NT2/D1 (cell line): Measurements from ENCODE around the gene GIMAP1.

ENCODE experiments used
- DNase-seq: peaks from one replicate; pipeline ENCODE4 v3.0.0-alpha.2; 2011; ENCODE audit warnings: low read depth, low spot score
- H3K27me3 ChIP-seq: 2 replicates; pipeline ENCODE4 v1.6.0; 2011; ENCODE audit warnings: mild to moderate bottlenecking; ENCODE audit not compliant: insufficient read length, insufficient read depth
- H3K36me3 ChIP-seq: 2 replicates; pipeline ENCODE4 v1.6.1; 2011; ENCODE audit warnings: mild to moderate bottlenecking, low read length, mixed read lengths; ENCODE audit not compliant: insufficient read depth, insufficient read length
- H3K4me1 ChIP-seq: 2 replicates; pipeline ENCODE4 v1.5.1; 2011; ENCODE audit not compliant: insufficient read depth, insufficient read length
- H3K4me3 ChIP-seq: 2 replicates; pipeline ENCODE4 v1.5.1; 2011; ENCODE audit warnings: low read depth; ENCODE audit not compliant: insufficient read length
- H3K9ac ChIP-seq: 2 replicates; pipeline ENCODE4 v1.6.0; 2011; ENCODE audit warnings: low read depth; ENCODE audit not compliant: insufficient read length
- H3K9me3 ChIP-seq: 2 replicates; pipeline ENCODE4 v1.5.1; 2011; ENCODE audit warnings: mild to moderate bottlenecking, low read length; ENCODE audit not compliant: insufficient read depth
- SUZ12 ChIP-seq: IDR thresholded peaks from 2 replicates; pipeline ENCODE4 v1.6.1; 2011; ENCODE audit not compliant: insufficient read length, insufficient read depth; ENCODE audit errors: extremely low read depth
- YY1 ChIP-seq: IDR thresholded peaks from 2 replicates; pipeline ENCODE4 v1.6.1; 2011; ENCODE audit not compliant: insufficient read length, insufficient read depth
- ZNF274 ChIP-seq: IDR thresholded peaks from 2 replicates; pipeline ENCODE4 v1.6.1; 2011; ENCODE audit warnings: mild to moderate bottlenecking, low read depth, low read length

GIMAP1 gene

GRCh38 chr7:150753239-150753638 is 36.8 kb downstream of the GIMAP1 start:
- Histone ChIP-seq H3K4me1 (no peaks in the 10 kb centered on the region), H3K9me3 (no peaks in the 10 kb centered on the region), H3K27me3 (peaks cover 68% of the 10 kb centered on the region), H3K9ac (no peak overlapping the region), H3K36me3 (no peaks in the 10 kb centered on the region), H3K4me3 (no peak overlapping the region)
- TF ChIP-seq SUZ12 (no peak), ZNF274 (no peak), YY1 (no peak)
- no peak for DNase-seq

DNA sequence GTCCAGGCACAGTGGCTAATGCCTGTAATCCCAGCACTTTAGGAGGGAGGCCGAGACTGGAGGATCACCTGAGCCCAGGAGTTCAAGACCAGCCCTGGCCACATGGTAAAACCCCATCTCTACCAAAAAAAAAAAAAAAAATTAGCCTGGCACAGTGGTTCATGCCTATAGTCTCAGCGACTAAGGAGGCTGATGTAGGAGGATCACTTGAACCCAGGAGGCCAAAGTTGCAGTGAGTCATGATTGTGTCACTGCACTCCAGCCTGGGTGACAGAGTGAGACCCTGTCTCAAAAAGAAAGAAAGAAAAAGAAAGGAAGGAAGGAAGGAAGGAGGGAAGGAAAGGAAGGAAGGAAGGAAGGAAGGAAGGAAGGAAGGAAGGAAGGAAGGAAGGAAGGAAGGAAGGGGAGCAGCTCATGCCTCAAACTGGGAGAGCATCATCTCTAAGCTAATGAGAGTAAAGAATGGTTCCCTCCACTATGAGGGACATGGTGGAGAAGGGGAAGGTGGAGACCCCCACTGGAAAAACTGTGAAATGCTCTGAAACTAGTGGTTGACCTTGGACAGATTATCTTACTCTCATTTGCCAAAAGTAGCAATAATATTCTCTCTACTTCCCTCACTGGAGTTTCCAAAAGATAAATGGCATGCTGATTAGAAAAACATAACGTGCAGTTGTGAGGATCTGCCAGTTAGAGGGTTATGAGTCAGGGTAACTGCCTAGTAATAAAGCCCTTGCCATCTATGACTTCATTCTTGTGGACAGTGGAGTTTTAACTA is 37.6 kb downstream of the GIMAP1 start:
- Histone ChIP-seq H3K9me3 (no peaks in the 10 kb centered on the region), H3K27me3 (peaks cover 65% of the 10 kb centered on the region), H3K9ac (no peak overlapping the region), H3K4me3 (no peak overlapping the region), H3K4me1 (no peaks in the 10 kb centered on the region), H3K36me3 (no peaks in the 10 kb centered on the region)
- TF ChIP-seq YY1, result no peak
- TF ChIP-seq SUZ12, result no peak
- no peak for TF ChIP-seq ZNF274
- no peak for DNase-seq

GRCh38 chr7:150754951-150755350 is 38.5 kb downstream of the GIMAP1 start:
- Histone ChIP-seq H3K9ac (no peak overlapping the region), H3K9me3 (no peaks in the 10 kb centered on the region), H3K4me3 (no peak overlapping the region), H3K36me3 (no peaks in the 10 kb centered on the region), H3K4me1 (no peaks in the 10 kb centered on the region), H3K27me3 (peaks cover 56% of the 10 kb centered on the region)
- DNase-seq, result no peak
- TF ChIP-seq YY1 (no peak), SUZ12 (no peak), ZNF274 (no peak)

GRCh38 chr7:150755473-150756099 is 39.2 kb downstream of the GIMAP1 start:
- TF ChIP-seq YY1 (no peak), ZNF274 (no peak), SUZ12 (no peak)
- Histone ChIP-seq H3K4me3 (no peak overlapping the region), H3K9me3 (no peaks in the 10 kb centered on the region), H3K4me1 (no peaks in the 10 kb centered on the region), H3K36me3 (no peaks in the 10 kb centered on the region), H3K27me3 (peaks cover 49% of the 10 kb centered on the region), H3K9ac (no peak overlapping the region)
- DNase-seq, result no peak

DNA sequence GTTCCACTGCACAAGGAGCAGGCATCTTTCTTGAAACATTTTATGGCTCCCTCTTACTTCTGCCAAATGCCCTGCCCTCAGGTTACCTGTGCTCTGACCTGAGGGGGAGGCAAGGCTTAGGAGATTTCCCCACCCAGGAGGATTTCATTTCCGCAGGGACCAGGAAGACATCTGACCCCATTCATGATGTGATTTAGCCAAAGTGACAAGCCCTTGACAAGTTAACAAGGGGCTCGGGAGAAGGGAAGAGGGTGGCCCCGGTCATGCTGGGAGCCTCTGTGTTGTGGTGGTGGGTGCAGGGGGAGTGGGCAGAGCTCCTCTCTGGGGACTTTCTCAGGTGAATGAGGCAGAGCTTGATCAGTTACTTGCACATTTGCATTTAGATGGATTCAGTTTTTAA is 39.8 kb downstream of the GIMAP1 start:
- no peak for DNase-seq
- H3K4me3 ChIP-seq, result no peak overlapping the region
- H3K4me1 ChIP-seq, result no peaks in the 10 kb centered on the region
- TF ChIP-seq YY1, result no peak
- no peaks in the 10 kb centered on the region for H3K9me3 ChIP-seq
- peaks cover 43% of the 10 kb centered on the region for H3K27me3 ChIP-seq
- no peaks in the 10 kb centered on the region for H3K36me3 ChIP-seq
- no peak overlapping the region for H3K9ac ChIP-seq

GRCh38 chr7:150756858-150757257 is 40.4 kb downstream of the GIMAP1 start:
- Histone ChIP-seq H3K9me3 (no peaks in the 10 kb centered on the region), H3K4me3 (no peak overlapping the region), H3K27me3 (peaks cover 36% of the 10 kb centered on the region), H3K4me1 (no peaks in the 10 kb centered on the region), H3K36me3 (no peaks in the 10 kb centered on the region), H3K9ac (no peak overlapping the region)
- DNase-seq, result no peak
- TF ChIP-seq YY1 (no peak), ZNF274 (no peak), SUZ12 (no peak)

GRCh38 chr7:150759479-150759878 is 43.1 kb downstream of the GIMAP1 start:
- H3K4me1 ChIP-seq, result no peaks in the 10 kb centered on the region
- H3K9me3 ChIP-seq, result no peaks in the 10 kb centered on the region
- no peaks in the 10 kb centered on the region for H3K36me3 ChIP-seq
- H3K9ac ChIP-seq, result no peak overlapping the region
- TF ChIP-seq ZNF274 (no peak), YY1 (no peak), SUZ12 (no peak)
- peaks cover 15% of the 10 kb centered on the region for H3K27me3 ChIP-seq
- DNase-seq, result no peak
- H3K4me3 ChIP-seq, result no peak overlapping the region
